Trophoblast cell (in vitro differentiated cells and primary cell): ENCODE results near the gene PRKAA2. TPM values are rescaled to one million over a fixed set of nuclear protein-coding genes. Genes with fewer than 3 reads are reported as not detected.
"Not testable (repeated sequence)": the region's sequence is repeated elsewhere in the genome, so short reads cannot be mapped to it uniquely, and the experiment has no call there.

ENCODE experiments used
- DNase-seq, 2 donors: peaks; one replicate each; pipeline ENCODE4 v3.0.0-alpha.2; 2016
- H2AFZ ChIP-seq: 2 replicates; pipeline ENCODE4 v1.6.1; 2013; ENCODE audit warnings: low read length, moderate library complexity, mild to moderate bottlenecking; ENCODE audit not compliant: insufficient read depth, poor library complexity
- H2AK5ac ChIP-seq: 2 replicates; pipeline ENCODE4 v1.6.1; 2013; ENCODE audit warnings: mild to moderate bottlenecking, low read length
- H2BK120ac ChIP-seq: 2 replicates; pipeline ENCODE4 v1.6.1; 2013; ENCODE audit warnings: low read length, mild to moderate bottlenecking, moderate library complexity; ENCODE audit not compliant: insufficient read depth, poor library complexity
- H2BK12ac ChIP-seq: 2 replicates; pipeline ENCODE4 v1.6.1; 2013; ENCODE audit warnings: mild to moderate bottlenecking, low read length, moderate library complexity
- H2BK5ac ChIP-seq: 2 replicates; pipeline ENCODE4 v1.6.1; 2013; ENCODE audit warnings: low read length, low read depth, moderate library complexity, mild to moderate bottlenecking; ENCODE audit not compliant: poor library complexity
- H3K14ac ChIP-seq: 2 replicates; pipeline ENCODE4 v1.6.1; 2013; ENCODE audit warnings: mild to moderate bottlenecking, low read length
- H3K18ac ChIP-seq: 2 replicates; pipeline ENCODE4 v1.6.1; 2013; ENCODE audit warnings: mild to moderate bottlenecking, low read length
- H3K23ac ChIP-seq: 2 replicates; pipeline ENCODE4 v1.6.1; 2013; ENCODE audit warnings: low read length
- H3K27ac ChIP-seq: 2 replicates; pipeline ENCODE4 v1.5.1; 2013; ENCODE audit warnings: low read depth, mild to moderate bottlenecking, inconsistent platforms, low read length, moderate library complexity
- H3K27me3 ChIP-seq: 2 replicates; pipeline ENCODE4 v1.6.1; 2013; ENCODE audit warnings: inconsistent platforms, mild to moderate bottlenecking, low read length, moderate library complexity; ENCODE audit not compliant: insufficient read depth
- H3K36me3 ChIP-seq, 2 experiments: 1 replicate in 1 of 2; 2 replicates in 1 of 2; pipeline ENCODE4 v1.6.1; 2013; ENCODE audit warnings: low read length in 2 of 2, mild to moderate bottlenecking in 2 of 2, moderate library complexity in 1 of 2; ENCODE audit not compliant: insufficient read depth in 2 of 2, control insufficient read depth in 1 of 2
- H3K4ac ChIP-seq: 2 replicates; pipeline ENCODE4 v1.6.1; 2013; ENCODE audit warnings: low read depth, mild to moderate bottlenecking, low read length, moderate library complexity
- H3K4me1 ChIP-seq, 2 experiments: 1 replicate in 1 of 2; 2 replicates in 1 of 2; pipeline ENCODE4 v1.6.1; 2013; ENCODE audit warnings: low read length in 2 of 2, mild to moderate bottlenecking in 2 of 2, moderate library complexity in 1 of 2; ENCODE audit not compliant: insufficient read depth in 2 of 2, control insufficient read depth in 1 of 2
- H3K4me2 ChIP-seq: 2 replicates; pipeline ENCODE4 v1.6.1; 2013; ENCODE audit warnings: inconsistent platforms, mild to moderate bottlenecking, low read length, moderate library complexity
- H3K4me3 ChIP-seq: 2 replicates; pipeline ENCODE4 v1.5.1; 2013; ENCODE audit warnings: mild to moderate bottlenecking, low read depth, low read length, inconsistent platforms
- H3K79me1 ChIP-seq: one replicate; pipeline ENCODE4 v1.6.1; 2013; ENCODE audit warnings: low read length
- H3K79me2 ChIP-seq: 2 replicates; pipeline ENCODE4 v1.6.1; 2013; ENCODE audit warnings: low read length, mild to moderate bottlenecking; ENCODE audit not compliant: control insufficient read depth, insufficient read depth, poor library complexity
- H3K9ac ChIP-seq: 2 replicates; pipeline ENCODE4 v1.6.1; 2013; ENCODE audit warnings: mild to moderate bottlenecking, low read length
- H3K9me3 ChIP-seq: 2 replicates; pipeline ENCODE4 v1.6.1; 2013; ENCODE audit warnings: low read depth, mild to moderate bottlenecking, control low read depth, inconsistent platforms, low read length; ENCODE audit not compliant: insufficient read depth
- H4K12ac ChIP-seq: 2 replicates; pipeline ENCODE4 v1.6.1; 2013; ENCODE audit warnings: low read depth, mild to moderate bottlenecking, low read length, moderate library complexity
- H4K8ac ChIP-seq: 2 replicates; pipeline ENCODE4 v1.6.1; 2013; ENCODE audit warnings: low read depth, mild to moderate bottlenecking, low read length, moderate library complexity
- H4K91ac ChIP-seq: one replicate; pipeline ENCODE4 v1.6.1; 2013; ENCODE audit warnings: low read depth, mild to moderate bottlenecking, low read length, moderate library complexity
- WGBS: extraction: QIAGEN DNeasy Blood & Tissue Kit; methylation state at CpG from one replicate; pipeline ENCODE4 v1.1.7; 2013; ENCODE audit warnings: missing lambda C conversion rate; ENCODE audit not compliant: insufficient read length, insufficient coverage; ENCODE audit errors: extremely low coverage; 5-methylcytosine and 5-hydroxymethylcytosine counted together
- polyA plus RNA-seq: library from polyadenylated mRNA; stranded (reverse); fragments of 200-250 nt; gene quantifications from 2 replicates; pipeline ENCODE4 v1.2.3, GENCODE V29; 2013

The PRKAA2 gene
- 4.0 and 4.1 TPM in 2 replicates for polyA plus RNA-seq

DNA sequence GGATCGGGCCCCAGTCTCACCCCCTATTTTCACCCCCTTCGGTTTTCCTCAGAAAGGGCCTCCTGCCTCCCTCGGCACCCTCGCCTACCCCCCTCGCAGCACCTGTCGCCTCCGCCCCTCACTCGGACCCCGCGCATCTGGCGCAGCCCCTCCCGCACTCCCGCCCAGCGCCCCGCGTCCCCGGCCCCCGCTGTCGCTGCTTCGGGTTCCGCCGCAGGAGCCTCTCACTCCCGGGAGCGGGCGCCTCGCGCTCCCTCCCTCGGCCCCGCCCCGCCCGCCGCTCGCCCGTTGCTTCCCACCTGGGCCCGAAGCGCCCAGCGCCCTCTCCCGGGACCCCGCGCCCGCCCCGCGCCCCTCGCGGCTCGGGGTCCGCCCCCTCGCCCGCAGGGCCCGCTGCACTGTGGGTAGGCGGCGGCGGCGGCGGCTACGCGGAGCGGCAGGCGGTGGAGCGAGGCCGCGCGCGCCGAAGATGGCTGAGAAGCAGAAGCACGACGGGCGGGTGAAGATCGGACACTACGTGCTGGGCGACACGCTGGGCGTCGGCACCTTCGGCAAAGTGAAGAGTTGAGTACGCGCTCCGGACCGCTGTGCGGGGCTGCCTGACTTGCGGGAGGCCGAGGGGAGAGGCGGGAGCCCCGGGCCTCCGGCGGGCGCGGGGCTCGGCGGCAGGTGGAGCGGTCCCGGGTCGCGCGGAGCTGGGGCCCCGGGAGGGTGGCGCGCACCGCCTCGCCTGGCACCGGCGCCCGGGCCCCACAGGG, at the start of gene PRKAA2:
PRKAA2 (plus strand) TSS at position 396 of the 758 bp plus-strand sequence; CDS start at position 470, 74 bp downstream.
- Histone ChIP-seq H3K79me2 (peaks cover 4% of the 10 kb centered on the region), H3K79me1 (peaks cover 9% of the 10 kb centered on the region), H3K4ac (peak within 1 kb of the TSS; percentile 17), H3K18ac (peak within 1 kb of the TSS; percentile 19), H2AFZ (peak within 1 kb of the TSS; percentile 90), H2AK5ac (no peak within 1 kb of the TSS), H3K14ac (peak within 1 kb of the TSS; percentile 80), H3K4me1 (peaks cover 2 to 5% of the 10 kb centered on the region in 2 experiments), H2BK12ac (peak within 1 kb of the TSS; percentile 38), H4K91ac (peak within 1 kb of the TSS; percentile 86), H2BK120ac (peak within 1 kb of the TSS; percentile 75), H3K4me2 (peak within 1 kb of the TSS; percentile 69), H3K27me3 (no peaks in the 10 kb centered on the region), H3K9me3 (no peaks in the 10 kb centered on the region), H3K4me3 (peak within 1 kb of the TSS; percentile 88), H3K36me3 (no peaks in the 10 kb centered on the region), H3K9ac (peak within 1 kb of the TSS; percentile 38), H3K27ac (no peak within 1 kb of the TSS), H2BK5ac (no peak within 1 kb of the TSS), H3K23ac (no peak within 1 kb of the TSS), H4K12ac (peak within 1 kb of the TSS; percentile 59), H4K8ac (peak within 1 kb of the TSS; percentile 43)
- DNase-seq: peak; percentile 24 to 53
- no CpG with 5 or more reads among the region's 103 CpGs for WGBS

- not testable (repeated sequence) for H3K9me3 ChIP-seq, H4K91ac ChIP-seq, H2BK120ac ChIP-seq, H3K23ac ChIP-seq, H4K12ac ChIP-seq, H3K18ac ChIP-seq, H2BK12ac ChIP-seq, H3K9ac ChIP-seq, H2BK5ac ChIP-seq, H3K36me3 ChIP-seq, H3K27ac ChIP-seq, H3K4ac ChIP-seq, H4K8ac ChIP-seq, H3K4me3 ChIP-seq, H2AK5ac ChIP-seq, H3K4me2 ChIP-seq, H2AFZ ChIP-seq, H3K14ac ChIP-seq, H3K27me3 ChIP-seq, H3K79me2 ChIP-seq, H3K4me1 ChIP-seq
- peaks cover 13% of the 10 kb centered on the region for H3K79me1 ChIP-seq
- peak in 1 of 2 donors; percentile 60 for DNase-seq
- WGBS: no CpG with 5 or more reads among the region's 5 CpGs
Observed at GRCh38 chr1:56595397-56596191, 49.5 kb upstream of the PRKAA2 start.

DNA sequence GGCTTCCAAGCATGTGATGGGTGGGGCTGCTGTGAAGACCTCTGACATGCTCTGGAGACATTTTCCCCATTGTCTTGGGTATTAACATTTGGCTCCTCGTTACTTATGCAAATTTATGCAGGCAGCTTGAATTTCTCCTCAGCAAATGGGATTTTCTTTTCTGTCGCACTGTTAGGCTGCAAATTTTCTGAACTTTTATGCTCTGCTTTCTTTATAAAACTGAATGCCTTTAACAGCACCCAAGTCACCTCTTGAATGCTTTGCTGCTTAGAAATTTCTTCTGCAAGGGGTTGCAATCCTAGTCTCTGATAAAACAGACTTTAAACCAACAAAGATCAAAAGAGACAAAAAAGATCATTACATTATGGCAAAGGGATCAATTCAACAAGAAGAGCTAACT, 35.0 kb upstream of the PRKAA2 start:
- H3K4ac ChIP-seq, H4K91ac ChIP-seq, H2BK12ac ChIP-seq, DNase-seq, H4K12ac ChIP-seq, H3K4me3 ChIP-seq, H3K27me3 ChIP-seq, H3K79me2 ChIP-seq, H3K23ac ChIP-seq, H4K8ac ChIP-seq, H3K9ac ChIP-seq, H3K4me2 ChIP-seq, H3K4me1 ChIP-seq, H3K14ac ChIP-seq, H3K27ac ChIP-seq, H3K18ac ChIP-seq, H2BK120ac ChIP-seq, H3K9me3 ChIP-seq, H3K79me1 ChIP-seq, H2AFZ ChIP-seq, H2BK5ac ChIP-seq, H3K36me3 ChIP-seq, H2AK5ac ChIP-seq: not testable (repeated sequence)
- WGBS: no CpG with 5 or more reads among the region's 2 CpGs

- not testable (repeated sequence) for H3K9me3 ChIP-seq, H3K4me1 ChIP-seq, H2AFZ ChIP-seq, H3K36me3 ChIP-seq, H3K14ac ChIP-seq, H4K8ac ChIP-seq, H4K12ac ChIP-seq, H3K4me3 ChIP-seq, H3K79me1 ChIP-seq, H3K9ac ChIP-seq, H3K27me3 ChIP-seq, H3K79me2 ChIP-seq, H3K4me2 ChIP-seq, H2BK12ac ChIP-seq, H3K27ac ChIP-seq, H4K91ac ChIP-seq, H2AK5ac ChIP-seq, H3K23ac ChIP-seq, H2BK5ac ChIP-seq, H3K18ac ChIP-seq, H2BK120ac ChIP-seq, DNase-seq, H3K4ac ChIP-seq
- no CpG with 5 or more reads among the region's 6 CpGs for WGBS
Observed at GRCh38 chr1:56610770-56611169, 34.3 kb upstream of the PRKAA2 start.
